Mesenchymal stem cell (in vitro differentiated cells and primary cell): Measurements from ENCODE around the gene TCF7.
A peak's percentile ranks its signal among the peaks of the same experiment; 100 is the strongest.

Experiments
- DNase-seq: peaks from one replicate; pipeline ENCODE4 v3.0.0-alpha.2; 2013
- H2AFZ ChIP-seq: one replicate; pipeline ENCODE4 v1.6.1; 2013; ENCODE audit warnings: low read depth, mild to moderate bottlenecking, control low read depth, inconsistent platforms, low read length, moderate library complexity
- H2AK5ac ChIP-seq: 2 replicates; pipeline ENCODE4 v1.6.1; 2013; ENCODE audit warnings: low read length, moderate library complexity, mild to moderate bottlenecking, inconsistent platforms; ENCODE audit not compliant: severe bottlenecking
- H2BK120ac ChIP-seq: one replicate; pipeline ENCODE4 v1.6.1; 2013; ENCODE audit warnings: low read depth, mild to moderate bottlenecking, inconsistent platforms, low read length, moderate library complexity
- H2BK12ac ChIP-seq, 2 experiments: one replicate each; pipeline ENCODE4 v1.6.1; 2013; ENCODE audit warnings: inconsistent platforms in 2 of 2, low read length in 2 of 2, mild to moderate bottlenecking in 2 of 2, moderate library complexity in 2 of 2, control low read depth in 1 of 2
- H2BK15ac ChIP-seq: one replicate; pipeline ENCODE4 v1.6.1; 2013; ENCODE audit warnings: mild to moderate bottlenecking, low read depth, inconsistent platforms; ENCODE audit not compliant: poor library complexity, severe bottlenecking
- H2BK5ac ChIP-seq: 2 replicates; pipeline ENCODE4 v1.6.1; 2013; ENCODE audit warnings: low read depth, mild to moderate bottlenecking, low read length, control low read depth, inconsistent platforms; ENCODE audit not compliant: poor library complexity, severe bottlenecking
- H3K14ac ChIP-seq, 2 experiments: one replicate each; pipeline ENCODE4 v1.6.1; 2013; ENCODE audit warnings: inconsistent platforms in 2 of 2, low read length in 2 of 2, control low read depth in 1 of 2, mild to moderate bottlenecking in 1 of 2, moderate library complexity in 1 of 2
- H3K18ac ChIP-seq, 2 experiments: one replicate each; pipeline ENCODE4 v1.6.1; 2013; ENCODE audit warnings: inconsistent platforms in 2 of 2, low read length in 2 of 2, control low read depth in 1 of 2, low read depth in 1 of 2, mild to moderate bottlenecking in 1 of 2
- H3K23ac ChIP-seq, 2 experiments: one replicate each; pipeline ENCODE4 v1.6.1; 2013; ENCODE audit warnings: inconsistent platforms in 2 of 2, low read length in 2 of 2, mild to moderate bottlenecking in 2 of 2, moderate library complexity in 2 of 2, control low read depth in 1 of 2
- H3K27ac ChIP-seq: 2 replicates; pipeline ENCODE4 v1.5.1; 2013; ENCODE audit warnings: mild to moderate bottlenecking, moderate library complexity, low read length, control low read depth, inconsistent platforms; ENCODE audit not compliant: poor library complexity, severe bottlenecking
- H3K27me3 ChIP-seq, 2 experiments: 2 replicates each; pipeline versions ENCODE4 v1.6.1 to v1.7.0; 2013; ENCODE audit warnings: low read length in 2 of 2, mild to moderate bottlenecking in 2 of 2, moderate library complexity in 2 of 2, control low read depth in 1 of 2, inconsistent platforms in 1 of 2; ENCODE audit not compliant: control insufficient read depth in 1 of 2, insufficient read depth in 1 of 2
- H3K36me3 ChIP-seq, 2 experiments: 2 replicates each; pipeline versions ENCODE4 v1.6.1 to v1.7.0; 2013; ENCODE audit warnings: low read length in 2 of 2, control low read depth in 1 of 2, inconsistent platforms in 1 of 2, low read depth in 1 of 2, mild to moderate bottlenecking in 1 of 2; ENCODE audit not compliant: insufficient read depth in 2 of 2, control insufficient read depth in 1 of 2
- H3K4ac ChIP-seq, 2 experiments: one replicate each; pipeline ENCODE4 v1.6.1; 2013; ENCODE audit warnings: inconsistent platforms in 2 of 2, low read length in 2 of 2, mild to moderate bottlenecking in 2 of 2, moderate library complexity in 2 of 2, control low read depth in 1 of 2, low read depth in 1 of 2
- H3K4me1 ChIP-seq: 2 replicates; pipeline ENCODE4 v1.6.1; 2013; ENCODE audit warnings: low read depth, low read length, control low read depth; ENCODE audit not compliant: control insufficient read depth, insufficient read depth
- H3K4me2 ChIP-seq: 2 replicates; pipeline ENCODE4 v1.6.1; 2013; ENCODE audit warnings: low read length, mild to moderate bottlenecking, inconsistent platforms; ENCODE audit not compliant: poor library complexity, severe bottlenecking
- H3K4me3 ChIP-seq, 2 experiments: 2 replicates each; pipeline versions ENCODE4 v1.5.1 to v1.7.0; 2013; ENCODE audit warnings: low read length in 2 of 2, mild to moderate bottlenecking in 2 of 2, control low read depth in 1 of 2, low read depth in 1 of 2; ENCODE audit not compliant: insufficient read depth in 1 of 2
- H3K79me1 ChIP-seq: replicated peaks from 2 replicates; pipeline ENCODE4 v1.6.1; 2013; ENCODE audit warnings: mild to moderate bottlenecking, control low read depth, low read length, inconsistent platforms; ENCODE audit not compliant: poor library complexity, severe bottlenecking
- H3K9ac ChIP-seq: 2 replicates; pipeline ENCODE4 v1.7.0; 2013; ENCODE audit warnings: mild to moderate bottlenecking, low read length, moderate library complexity
- H3K9me3 ChIP-seq: 2 replicates; pipeline ENCODE4 v1.7.0; 2013; ENCODE audit warnings: mild to moderate bottlenecking, low read length; ENCODE audit not compliant: control insufficient read depth
- H4K8ac ChIP-seq: one replicate; pipeline ENCODE4 v1.6.1; 2013; ENCODE audit warnings: inconsistent platforms, mild to moderate bottlenecking, low read length, moderate library complexity
- H4K91ac ChIP-seq: one replicate; pipeline ENCODE4 v1.6.1; 2013; ENCODE audit warnings: mild to moderate bottlenecking, low read length, inconsistent platforms
- WGBS: methylation state at CpG from one replicate; pipeline ENCODE4 v1.1.7; 2013; ENCODE audit warnings: mixed read lengths; 5-methylcytosine and 5-hydroxymethylcytosine counted together

TCF7 gene

GRCh38 chr5:134116789-134117761 is 2.6 kb downstream of the TCF7 start:
- Histone ChIP-seq H3K4ac (no peak overlapping the region), H3K4me2 (no peak overlapping the region), H3K14ac (no peak overlapping the region), H2BK5ac (no peak overlapping the region), H3K23ac (no peak overlapping the region), H3K9me3 (no peaks in the 10 kb centered on the region), H3K27ac (no peak overlapping the region), H3K4me3 (peak overlapping the region in 1 of 2 experiments; percentile 78), H3K4me1 (peaks cover 15% of the 10 kb centered on the region), H3K18ac (no peak overlapping the region), H3K9ac (no peak overlapping the region), H2BK12ac (no peak overlapping the region), H3K36me3 (peaks cover 0 to 53% of the 10 kb centered on the region in 2 experiments), H3K79me1 (no peaks in the 10 kb centered on the region), H3K27me3 (peaks cover 0 to 24% of the 10 kb centered on the region in 2 experiments), H4K91ac (no peak overlapping the region), H2BK15ac (no peak overlapping the region), H4K8ac (no peak overlapping the region), H2AFZ (no peak overlapping the region), H2AK5ac (no peak overlapping the region), H2BK120ac (no peak overlapping the region)
- WGBS, result 96% methylated on average over 12 of the region's 12 CpGs
- no peak for DNase-seq

DNA sequence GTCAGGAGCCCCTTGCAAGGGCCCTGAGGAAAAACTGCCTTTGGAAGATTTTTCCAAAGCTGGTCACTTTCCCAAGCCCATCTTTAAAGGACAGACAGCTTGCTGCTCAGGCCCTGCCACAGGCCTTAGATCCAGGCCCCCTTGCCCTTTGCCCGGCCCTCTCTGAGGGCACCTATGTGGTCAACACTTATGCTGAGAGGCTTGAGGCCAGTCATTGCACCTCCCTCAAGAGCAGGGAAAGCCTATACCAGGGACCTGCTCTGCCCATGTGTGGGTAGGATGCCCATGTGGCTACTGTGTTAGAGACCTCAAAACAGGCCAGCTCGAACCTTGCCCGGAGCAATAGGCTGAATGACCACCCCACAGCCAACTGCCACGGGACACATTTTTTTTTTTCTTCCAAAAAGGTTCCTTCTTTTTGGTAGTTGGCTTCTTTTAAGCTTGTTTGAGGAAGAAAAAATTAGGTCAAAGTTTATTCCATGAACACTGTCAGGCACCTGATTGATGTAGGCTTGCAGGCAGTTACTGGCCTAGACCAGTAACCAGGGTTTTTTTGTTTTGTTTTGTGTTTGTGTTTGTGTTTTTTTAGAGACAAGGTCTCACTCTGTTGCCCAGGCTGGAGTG is 3.8 kb downstream of the TCF7 start:
- Histone ChIP-seq H3K14ac (no peak overlapping the region), H3K4ac (no peak overlapping the region), H3K23ac (no peak overlapping the region), H4K91ac (no peak overlapping the region), H3K36me3 (peaks cover 0 to 64% of the 10 kb centered on the region in 2 experiments), H2BK5ac (no peak overlapping the region), H2AK5ac (no peak overlapping the region), H2AFZ (no peak overlapping the region), H3K79me1 (no peaks in the 10 kb centered on the region), H3K4me1 (peaks cover 13% of the 10 kb centered on the region), H3K4me3 (no peak overlapping the region), H2BK12ac (no peak overlapping the region), H3K27ac (no peak overlapping the region), H3K9me3 (no peaks in the 10 kb centered on the region), H3K18ac (no peak overlapping the region), H3K9ac (peak overlapping the region; percentile 17), H2BK120ac (no peak overlapping the region), H2BK15ac (no peak overlapping the region), H4K8ac (no peak overlapping the region), H3K4me2 (no peak overlapping the region), H3K27me3 (peaks cover 0 to 14% of the 10 kb centered on the region in 2 experiments)
- DNase-seq, result no peak
- WGBS, result 93% methylated on average over 2 of the region's 4 CpGs

- 93% methylated on average over 12 of the region's 12 CpGs for WGBS
- Histone ChIP-seq H3K27ac (no peak overlapping the region), H2AFZ (no peak overlapping the region), H3K9ac (no peak overlapping the region), H3K36me3 (peaks cover 0 to 70% of the 10 kb centered on the region in 2 experiments), H2BK15ac (no peak overlapping the region), H3K79me1 (no peaks in the 10 kb centered on the region), H3K4me2 (no peak overlapping the region), H2AK5ac (no peak overlapping the region), H2BK5ac (no peak overlapping the region), H2BK120ac (no peak overlapping the region), H3K18ac (no peak overlapping the region), H2BK12ac (no peak overlapping the region), H3K14ac (no peak overlapping the region), H3K4me1 (peaks cover 10% of the 10 kb centered on the region), H3K27me3 (peaks cover 0 to 4% of the 10 kb centered on the region in 2 experiments), H3K23ac (no peak overlapping the region), H4K8ac (no peak overlapping the region), H4K91ac (no peak overlapping the region), H3K4ac (no peak overlapping the region), H3K4me3 (no peak overlapping the region), H3K9me3 (no peaks in the 10 kb centered on the region)
- no peak for DNase-seq
Measured at GRCh38 chr5:134119720-134120119, 5.2 kb downstream of the TCF7 start.
